Nephron progenitor cell (in vitro differentiated cells): ENCODE results near the gene CDCA4.

Experiments
- DNase-seq: peaks from one replicate; pipeline ENCODE4 v3.0.0; 2021
- H3K27ac Mint-ChIP-seq: 2 replicates; pipeline ENCODE4 v1.8.0; 2021; ENCODE audit warnings: mild to moderate bottlenecking, moderate library complexity, mixed read lengths
- H3K27me3 Mint-ChIP-seq: 2 replicates; pipeline ENCODE4 v1.8.0; 2021; ENCODE audit warnings: mild to moderate bottlenecking, low read depth, mixed read lengths; ENCODE audit not compliant: poor library complexity
- H3K36me3 Mint-ChIP-seq: 2 replicates; pipeline ENCODE4 v1.8.0; 2021; ENCODE audit warnings: low read depth, mixed read lengths
- H3K4me1 Mint-ChIP-seq: 2 replicates; pipeline ENCODE4 v1.8.0; 2021; ENCODE audit warnings: mixed read lengths
- H3K4me3 Mint-ChIP-seq: 2 replicates; pipeline ENCODE4 v1.8.0; 2021; ENCODE audit warnings: mild to moderate bottlenecking, moderate library complexity, mixed read lengths
- H3K9me3 Mint-ChIP-seq: 2 replicates; pipeline ENCODE4 v1.8.0; 2021; ENCODE audit warnings: mild to moderate bottlenecking, moderate library complexity, mixed read lengths
- CTCF ChIP-seq: fragments of 200-600 bp; sonication (generic); IDR thresholded peaks from 2 replicates; pipeline ENCODE4 v1.5.0; 2021; ENCODE audit warnings: antibody characterized with exemption

Gene CDCA4

GRCh38 chr14:104983231-104983721, 37.6 kb downstream of the CDCA4 start:
- no peaks in the 10 kb centered on the region for H3K36me3 Mint-ChIP-seq
- DNase-seq, result no peak
- peaks cover 36% of the 10 kb centered on the region for H3K4me1 Mint-ChIP-seq
- no peaks in the 10 kb centered on the region for H3K9me3 Mint-ChIP-seq
- no peak overlapping the region for H3K4me3 Mint-ChIP-seq
- no peak for TF ChIP-seq CTCF
- H3K27me3 Mint-ChIP-seq, result peaks cover 38% of the 10 kb centered on the region
- no peak overlapping the region for H3K27ac Mint-ChIP-seq

GRCh38 chr14:104982548-104983230, 38.2 kb downstream of the CDCA4 start:
- Mint-ChIP-seq H3K36me3 (no peaks in the 10 kb centered on the region), H3K4me1 (peaks cover 38% of the 10 kb centered on the region), H3K9me3 (no peaks in the 10 kb centered on the region), H3K27me3 (peaks cover 40% of the 10 kb centered on the region), H3K4me3 (no peak overlapping the region), H3K27ac (no peak overlapping the region)
- no peak for TF ChIP-seq CTCF
- DNase-seq, result no peak

- H3K4me1 Mint-ChIP-seq, result peaks cover 35% of the 10 kb centered on the region
- H3K36me3 Mint-ChIP-seq, result no peaks in the 10 kb centered on the region
- no peak for TF ChIP-seq CTCF
- no peaks in the 10 kb centered on the region for H3K9me3 Mint-ChIP-seq
- no peak overlapping the region for H3K27ac Mint-ChIP-seq
- no peak for DNase-seq
- no peak overlapping the region for H3K4me3 Mint-ChIP-seq
- peaks cover 47% of the 10 kb centered on the region for H3K27me3 Mint-ChIP-seq
Observed at GRCh38 chr14:104981699-104982541, 39.0 kb downstream of the CDCA4 start.

- Mint-ChIP-seq H3K27ac (no peak overlapping the region), H3K4me3 (no peak overlapping the region), H3K4me1 (peaks cover 37% of the 10 kb centered on the region), H3K9me3 (no peaks in the 10 kb centered on the region), H3K27me3 (peaks cover 57% of the 10 kb centered on the region), H3K36me3 (no peaks in the 10 kb centered on the region)
- DNase-seq, result no peak
- no peak for TF ChIP-seq CTCF
Observed at GRCh38 chr14:104980611-104981531, 40.0 kb downstream of the CDCA4 start.

GRCh38 chr14:104979758-104980610, 40.9 kb downstream of the CDCA4 start:
- Mint-ChIP-seq H3K36me3 (no peaks in the 10 kb centered on the region), H3K4me1 (peaks cover 37% of the 10 kb centered on the region), H3K27ac (no peak overlapping the region), H3K4me3 (peak overlapping the region; percentile 3), H3K9me3 (no peaks in the 10 kb centered on the region), H3K27me3 (peaks cover 57% of the 10 kb centered on the region)
- no peak for TF ChIP-seq CTCF
- no peak for DNase-seq
